ENCODE measurements around the gene ALOX15. TPM values are rescaled to one million over a fixed set of nuclear protein-coding genes. Genes with fewer than 3 reads are reported as not detected.
"Not testable (repeated sequence)": the region's sequence is repeated elsewhere in the genome, so short reads cannot be mapped to it uniquely, and the experiment has no call there.

ALOX15 gene
- total RNA-seq, 1 donor from 2014 or later, result not detected

GRCh38 chr17:4658478-4659305 lies 17.2 kb upstream of the ALOX15 start:
- Histone ChIP-seq H3K27me3 (ENCODE audit: control insufficient read depth, insufficient read depth, low read length) (peaks cover 1% of the 10 kb centered on the region), H3K4me3 (ENCODE audit: low read depth, low read length) (no peak overlapping the region), H3K36me3 (ENCODE audit: control insufficient read depth, insufficient read depth, low read length) (no peaks in the 10 kb centered on the region)
- TF ChIP-seq, protein P1, sequence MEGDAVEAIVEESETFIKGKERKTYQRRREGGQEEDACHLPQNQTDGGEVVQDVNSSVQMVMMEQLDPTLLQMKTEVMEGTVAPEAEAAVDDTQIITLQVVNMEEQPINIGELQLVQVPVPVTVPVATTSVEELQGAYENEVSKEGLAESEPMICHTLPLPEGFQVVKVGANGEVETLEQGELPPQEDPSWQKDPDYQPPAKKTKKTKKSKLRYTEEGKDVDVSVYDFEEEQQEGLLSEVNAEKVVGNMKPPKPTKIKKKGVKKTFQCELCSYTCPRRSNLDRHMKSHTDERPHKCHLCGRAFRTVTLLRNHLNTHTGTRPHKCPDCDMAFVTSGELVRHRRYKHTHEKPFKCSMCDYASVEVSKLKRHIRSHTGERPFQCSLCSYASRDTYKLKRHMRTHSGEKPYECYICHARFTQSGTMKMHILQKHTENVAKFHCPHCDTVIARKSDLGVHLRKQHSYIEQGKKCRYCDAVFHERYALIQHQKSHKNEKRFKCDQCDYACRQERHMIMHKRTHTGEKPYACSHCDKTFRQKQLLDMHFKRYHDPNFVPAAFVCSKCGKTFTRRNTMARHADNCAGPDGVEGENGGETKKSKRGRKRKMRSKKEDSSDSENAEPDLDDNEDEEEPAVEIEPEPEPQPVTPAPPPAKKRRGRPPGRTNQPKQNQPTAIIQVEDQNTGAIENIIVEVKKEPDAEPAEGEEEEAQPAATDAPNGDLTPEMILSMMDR (IDR thresholded peaks at IDR 0.05; ENCODE audit: insufficient read depth, low read length, severe bottlenecking), result no peak
- FAIRE-seq (no peak), DNase-seq (ENCODE audit: low read depth) (peak; percentile 58)

DNA sequence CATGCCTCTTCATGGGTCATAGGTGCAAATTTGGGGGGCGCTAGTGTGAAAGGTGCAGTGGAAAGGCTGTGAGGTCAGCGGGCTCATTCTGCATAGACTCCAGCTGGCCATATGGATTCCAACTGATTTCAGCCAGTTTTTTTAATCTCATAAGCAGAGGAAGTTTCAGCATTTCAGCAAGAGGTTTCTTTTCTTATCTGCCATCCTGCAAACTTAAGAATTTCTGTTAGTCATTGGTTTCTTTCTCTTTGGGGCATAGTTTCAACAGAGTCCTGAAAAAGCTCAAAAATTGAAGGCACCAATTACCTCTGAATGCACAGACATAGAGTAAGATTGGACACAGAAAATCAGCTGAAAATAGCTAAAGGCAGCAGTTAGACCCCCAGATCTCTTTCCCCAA lies 16.2 kb upstream of the ALOX15 start:
- TF ChIP-seq, protein P1 (IDR thresholded peaks at IDR 0.05; ENCODE audit: insufficient read depth, low read length, severe bottlenecking), result no peak
- no peaks in the 10 kb centered on the region for H3K27me3 ChIP-seq (ENCODE audit: control insufficient read depth, insufficient read depth, low read length)
- no peak overlapping the region for H3K4me3 ChIP-seq (ENCODE audit: low read depth, low read length)
- DNase-seq (ENCODE audit: low read depth) (no peak), FAIRE-seq (no peak)
- H3K36me3 ChIP-seq (ENCODE audit: control insufficient read depth, insufficient read depth, low read length), result no peaks in the 10 kb centered on the region

DNA sequence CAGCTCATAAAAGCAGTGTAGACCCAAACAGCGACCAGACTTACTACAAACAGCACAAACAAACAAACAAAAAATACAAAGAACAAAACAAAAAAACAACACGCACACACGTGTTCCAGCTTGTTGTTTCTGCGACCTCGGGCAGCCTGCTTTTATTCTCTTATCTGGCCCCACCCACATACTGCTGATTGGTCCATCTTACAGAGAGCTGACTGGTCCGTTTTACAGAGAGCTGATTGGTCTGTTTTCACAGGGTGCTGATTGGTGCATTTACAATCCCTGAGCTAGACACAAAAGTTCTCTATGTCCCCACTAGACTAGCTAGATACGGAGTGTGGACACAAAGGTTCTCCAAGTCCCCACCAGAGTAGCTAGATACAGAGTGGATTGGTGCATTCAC lies 14.5 kb upstream of the ALOX15 start:
- not testable (repeated sequence) for DNase-seq (ENCODE audit: low read depth); FAIRE-seq; H3K27me3 ChIP-seq (ENCODE audit: control insufficient read depth, insufficient read depth, low read length)

GRCh38 chr17:4652997-4653396 lies 11.5 kb upstream of the ALOX15 start:
- no peaks in the 10 kb centered on the region for H3K36me3 ChIP-seq (ENCODE audit: control insufficient read depth, insufficient read depth, low read length)
- H3K27me3 ChIP-seq (ENCODE audit: control insufficient read depth, insufficient read depth, low read length), result no peaks in the 10 kb centered on the region
- FAIRE-seq (no peak), DNase-seq (ENCODE audit: low read depth) (no peak)
- TF ChIP-seq, protein P1 (IDR thresholded peaks at IDR 0.05; ENCODE audit: insufficient read depth, low read length, severe bottlenecking), result no peak
- H3K4me3 ChIP-seq (ENCODE audit: low read depth, low read length), result no peak overlapping the region

More for the DNA sequence above, 14.5 kb upstream of the ALOX15 start:
- not testable (repeated sequence) for H3K36me3 ChIP-seq (ENCODE audit: control insufficient read depth, insufficient read depth, low read length); H3K4me3 ChIP-seq (ENCODE audit: low read depth, low read length)

DNA sequence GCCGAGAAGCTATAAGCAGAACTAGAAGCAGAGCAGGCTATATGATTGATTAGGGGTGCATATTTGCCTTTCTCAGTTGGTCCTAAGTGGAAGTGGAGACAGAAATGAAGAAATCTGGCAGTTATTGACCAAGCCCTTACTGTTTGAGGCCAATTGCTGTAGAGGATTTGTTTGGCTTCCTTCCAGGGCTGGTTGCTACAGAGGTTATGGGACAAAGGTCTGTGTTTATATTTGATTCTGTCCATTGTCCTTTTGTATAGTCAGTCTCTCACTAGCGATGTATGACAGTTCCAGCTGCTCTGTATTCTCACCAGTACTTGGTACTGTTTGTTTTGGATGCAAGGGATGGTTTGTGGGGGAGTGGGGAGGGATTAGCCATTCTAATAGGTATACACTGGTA lies 7.3 kb upstream of the ALOX15 start:
- DNase-seq (ENCODE audit: low read depth), result no peak
- FAIRE-seq, result peak; percentile 40

GRCh38 chr17:4645642-4646041 lies 4.2 kb upstream of the ALOX15 start:
- TF ChIP-seq, protein P1 (IDR thresholded peaks at IDR 0.05; ENCODE audit: insufficient read depth, low read length, severe bottlenecking), result no peak
- Histone ChIP-seq H3K27me3 (ENCODE audit: control insufficient read depth, insufficient read depth, low read length) (peaks cover 15% of the 10 kb centered on the region), H3K36me3 (ENCODE audit: control insufficient read depth, insufficient read depth, low read length) (no peaks in the 10 kb centered on the region), H3K4me3 (ENCODE audit: low read depth, low read length) (no peak overlapping the region)
- FAIRE-seq, result no peak
- no peak for DNase-seq (ENCODE audit: low read depth)

More for the DNA sequence above, 7.3 kb upstream of the ALOX15 start:
- H3K27me3 ChIP-seq (ENCODE audit: control insufficient read depth, insufficient read depth, low read length), result no peaks in the 10 kb centered on the region
- TF ChIP-seq, protein P1 (IDR thresholded peaks at IDR 0.05; ENCODE audit: insufficient read depth, low read length, severe bottlenecking), result no peak
- no peaks in the 10 kb centered on the region for H3K36me3 ChIP-seq (ENCODE audit: control insufficient read depth, insufficient read depth, low read length)
- H3K4me3 ChIP-seq (ENCODE audit: low read depth, low read length), result no peak overlapping the region
